B cell (primary cell): Measurements from ENCODE around the gene TRRAP. TPM values are rescaled to one million over a fixed set of nuclear protein-coding genes. Genes with fewer than 3 reads are reported as not detected.

Source experiments
- ATAC-seq: fragments of 200-7000 bp; cut with Tn5 transposase; one replicate; pipeline ENCODE4 v1.10.0; 2021; ENCODE audit warnings: low read depth, mild to moderate bottlenecking, moderate number of reproducible peaks, moderate library complexity
- CTCF ChIA-PET: fragments of 350-600 bp; sonication (Branson Sonifier 250); formaldehyde crosslinking; loops from one replicate; lab custom pipeline; 2021; ENCODE audit warnings: antibody characterized with exemption, inconsistent platforms; lab: Charles Lee
- POLR2A ChIA-PET: fragments of 350-600 bp; sonication (Branson Sonifier 250); formaldehyde crosslinking; loops from one replicate; lab custom pipeline; 2021; ENCODE audit warnings: antibody characterized with exemption; lab: Charles Lee
- DNase-seq: peaks from one replicate; pipeline ENCODE4 v3.0.0; 2013
- H2AFZ ChIP-seq: 2 replicates; pipeline ENCODE4 v1.6.1; 2012; ENCODE audit warnings: mild to moderate bottlenecking, low read depth, low read length; ENCODE audit not compliant: insufficient read depth, poor library complexity, severe bottlenecking
- H3K27ac ChIP-seq, 2 donors: 1 replicate in 1 of 2; 2 replicates in 1 of 2; pipeline ENCODE4 v1.5.1; 2012 to 2013; ENCODE audit warnings: low read length in 2 of 2, mild to moderate bottlenecking in 2 of 2, moderate library complexity in 1 of 2
- H3K27me3 ChIP-seq, 4 experiments: fragments of 200-600 bp in 1 of 4; sonication (generic) in 1 of 4; replicated peaks in 1 of 4; 1 replicate in 2 of 4; 2 replicates in 2 of 4; pipeline versions ENCODE4 v1.6.1 to v1.7.0; 2013 to 2016; ENCODE audit warnings: low read length in 3 of 4, mild to moderate bottlenecking in 2 of 4, mixed read lengths in 1 of 4, moderate library complexity in 1 of 4; ENCODE audit not compliant: insufficient read depth in 4 of 4, control insufficient read depth in 3 of 4; ENCODE audit errors: control extremely low read depth in 1 of 4
- H3K36me3 ChIP-seq, 2 experiments: replicated peaks in 1 of 2; 1 replicate in 1 of 2; 2 replicates in 1 of 2; pipeline versions ENCODE4 v1.6.1 to v1.7.1; 2013; ENCODE audit warnings: low read length in 1 of 2; ENCODE audit not compliant: insufficient read depth in 2 of 2, control insufficient read depth in 1 of 2; ENCODE audit errors: control extremely low read depth in 1 of 2, extremely low read depth in 1 of 2
- H3K4me1 ChIP-seq, 2 donors: fragments of 200-600 bp in 1 of 2; sonication (generic) in 1 of 2; 1 replicate in 1 of 2; 2 replicates in 1 of 2; pipeline versions ENCODE4 v1.5.1 to v1.6.1; 2013 to 2017; ENCODE audit warnings: low read length in 2 of 2; ENCODE audit not compliant: control insufficient read depth in 2 of 2, insufficient read depth in 2 of 2
- H3K4me2 ChIP-seq: replicated peaks from 2 replicates; pipeline ENCODE3; 2012; ENCODE audit warnings: mild to moderate bottlenecking, low read depth, low read length; ENCODE audit not compliant: poor library complexity, severe bottlenecking
- H3K4me3 ChIP-seq, 5 experiments: fragments of 200-600 bp in 1 of 5; sonication (generic) in 1 of 5; 1 replicate in 3 of 5; 2 replicates in 2 of 5; pipeline versions ENCODE4 v1.5.1 to v1.7.0; 2011 to 2016; ENCODE audit warnings: low read length in 4 of 5, mild to moderate bottlenecking in 4 of 5, low read depth in 2 of 5, control low read depth in 1 of 5, moderate library complexity in 1 of 5; ENCODE audit not compliant: insufficient read depth in 1 of 5; ENCODE audit errors: control extremely low read depth in 1 of 5, extremely low read depth in 1 of 5
- H3K79me2 ChIP-seq: fragments of 200-600 bp; sonication (generic); one replicate; pipeline ENCODE4 v1.6.0; 2016; ENCODE audit warnings: low read length; ENCODE audit not compliant: control insufficient read depth, insufficient read depth
- H3K9ac ChIP-seq: fragments of 200-600 bp; sonication (generic); 2 replicates; pipeline ENCODE4 v1.6.1; 2017; ENCODE audit warnings: mild to moderate bottlenecking, low read length, moderate library complexity
- H3K9me3 ChIP-seq, 3 donors: one replicate each; pipeline versions ENCODE4 v1.6.1 to v1.7.1; 2013; ENCODE audit warnings: low read length in 2 of 3; ENCODE audit not compliant: control insufficient read depth in 2 of 3, insufficient read depth in 1 of 3; ENCODE audit errors: control extremely low read depth in 1 of 3
- H4K20me1 ChIP-seq: 2 replicates; pipeline ENCODE4 v1.6.0; 2012; ENCODE audit warnings: mild to moderate bottlenecking, low read length; ENCODE audit not compliant: insufficient read depth, control insufficient read depth, poor library complexity, severe bottlenecking
- H3K27ac Mint-ChIP-seq: one replicate; pipeline ENCODE4 v1.8.0; 2021; ENCODE audit warnings: mixed read lengths
- H3K27me3 Mint-ChIP-seq: one replicate; pipeline ENCODE4 v1.8.0; 2021; ENCODE audit warnings: mixed read lengths
- H3K4me1 Mint-ChIP-seq: one replicate; pipeline ENCODE4 v1.8.0; 2021; ENCODE audit warnings: mixed read lengths
- H3K4me3 Mint-ChIP-seq: one replicate; pipeline ENCODE4 v1.8.0; 2021; ENCODE audit warnings: mixed read lengths
- H3K9me3 Mint-ChIP-seq: one replicate; pipeline ENCODE4 v1.8.0; 2022; ENCODE audit warnings: mixed read lengths; ENCODE audit not compliant: insufficient read depth
- CTCF ChIP-seq: fragments of 200-600 bp; IDR thresholded peaks from one replicate; pipeline ENCODE4 v1.8.0; 2022; ENCODE audit warnings: antibody characterized with exemption, mild to moderate bottlenecking
- EZH2 ChIP-seq: IDR thresholded peaks from 2 replicates; pipeline ENCODE4 v1.6.1; 2012; ENCODE audit warnings: borderline replicate concordance, low read depth, mild to moderate bottlenecking, moderate library complexity, low read length; ENCODE audit not compliant: insufficient read depth, poor library complexity, severe bottlenecking
- WGBS: methylation state at CpG from one replicate; pipeline ENCODE4 v1.1.5; 2013; ENCODE audit warnings: missing lambda C conversion rate; ENCODE audit not compliant: insufficient coverage; 5-methylcytosine and 5-hydroxymethylcytosine counted together
- intact Hi-C: fragments of 100-400 bp; cut with micrococcal nuclease; formaldehyde crosslinking; loops from one replicate; pipeline ENCODE4 v1.10.0; 2022
- polyA plus RNA-seq: library from polyadenylated mRNA; depleted of rRNA; stranded (reverse); fragments of >200 nt; gene quantifications from 2 replicates; pipeline ENCODE4 v1.2.3, GENCODE V29; 2012
- total RNA-seq, 2 donors: library from RNA; stranded (reverse); fragments of 120-200 nt in 1 of 2; gene quantifications; 1 replicate in 1 of 2; 2 replicates in 1 of 2; pipeline versions ENCODE4 v1.2.3 to v1.2.4, GENCODE V29; 2013 to 2022

TRRAP gene
- total and polyA plus RNA-seq, 2 donors (not counting 1 experiment from before 2014, with no cell fraction given), result 25.4 to 102 TPM

- no peak for TF ChIP-seq CTCF
- TF ChIP-seq EZH2, result no peak
- ChIA-PET CTCF (no interaction called here), POLR2A (no interaction called here)
- no peak for ATAC-seq
- H4K20me1 ChIP-seq, result no peaks in the 10 kb centered on the region
- Mint-ChIP-seq H3K27me3 (no peaks in the 10 kb centered on the region), H3K4me3 (no peak overlapping the region), H3K9me3 (no peaks in the 10 kb centered on the region), H3K27ac (no peak overlapping the region), H3K4me1 (no peaks in the 10 kb centered on the region)
- H3K4me3 ChIP-seq, result no peak overlapping the region
- no peak overlapping the region for H3K9ac ChIP-seq
- no peak overlapping the region for H3K4me2 ChIP-seq
- peaks cover 5 to 76% of the 10 kb centered on the region in 2 experiments for H3K36me3 ChIP-seq
- H3K4me1 ChIP-seq, result no peaks in the 10 kb centered on the region
- 100% methylated on average over 3 of the region's 5 CpGs for WGBS
- intact Hi-C loops, result no loop called here
- no peaks in the 10 kb centered on the region for H3K9me3 ChIP-seq
- no peaks in the 10 kb centered on the region for H3K27me3 ChIP-seq
- no peak overlapping the region for H3K27ac ChIP-seq
- H3K79me2 ChIP-seq, result peaks cover 3% of the 10 kb centered on the region
- H2AFZ ChIP-seq, result no peak overlapping the region
- no peak for DNase-seq
These were observed 33.6 kb downstream of the TRRAP start for GRCh38 chr7:98911916-98912315.

GRCh38 chr7:98913026-98913425 lies 34.7 kb downstream of the TRRAP start:
- CTCF ChIA-PET, result no interaction called here
- H3K27ac Mint-ChIP-seq, result no peak overlapping the region
- H3K36me3 ChIP-seq, result peaks cover 5 to 79% of the 10 kb centered on the region in 2 experiments

More at GRCh38 chr7:98913026-98913425, 34.7 kb downstream of the TRRAP start:
- Histone ChIP-seq H3K27ac (no peak overlapping the region), H3K4me1 (no peaks in the 10 kb centered on the region), H2AFZ (no peak overlapping the region), H3K9ac (no peak overlapping the region), H4K20me1 (no peaks in the 10 kb centered on the region), H3K4me3 (no peak overlapping the region), H3K79me2 (no peaks in the 10 kb centered on the region), H3K9me3 (no peaks in the 10 kb centered on the region), H3K27me3 (no peaks in the 10 kb centered on the region), H3K4me2 (no peak overlapping the region)
- Mint-ChIP-seq H3K4me1 (no peaks in the 10 kb centered on the region), H3K9me3 (no peaks in the 10 kb centered on the region), H3K4me3 (no peak overlapping the region), H3K27me3 (no peaks in the 10 kb centered on the region)
- DNase-seq (no peak), ATAC-seq (no peak)
- WGBS, result 93% methylated on average over 6 of the region's 8 CpGs
- TF ChIP-seq CTCF (no peak), EZH2 (no peak)
- POLR2A ChIA-PET, result no interaction called here
- intact Hi-C loops, result no loop called here
